ENCODE results near the gene MYO5A. TPM values are rescaled to one million over a fixed set of nuclear protein-coding genes. Genes with fewer than 3 reads are reported as not detected.

Gene MYO5A
- total RNA-seq, 1 donor from 2014 or later = 31.2 TPM

DNA sequence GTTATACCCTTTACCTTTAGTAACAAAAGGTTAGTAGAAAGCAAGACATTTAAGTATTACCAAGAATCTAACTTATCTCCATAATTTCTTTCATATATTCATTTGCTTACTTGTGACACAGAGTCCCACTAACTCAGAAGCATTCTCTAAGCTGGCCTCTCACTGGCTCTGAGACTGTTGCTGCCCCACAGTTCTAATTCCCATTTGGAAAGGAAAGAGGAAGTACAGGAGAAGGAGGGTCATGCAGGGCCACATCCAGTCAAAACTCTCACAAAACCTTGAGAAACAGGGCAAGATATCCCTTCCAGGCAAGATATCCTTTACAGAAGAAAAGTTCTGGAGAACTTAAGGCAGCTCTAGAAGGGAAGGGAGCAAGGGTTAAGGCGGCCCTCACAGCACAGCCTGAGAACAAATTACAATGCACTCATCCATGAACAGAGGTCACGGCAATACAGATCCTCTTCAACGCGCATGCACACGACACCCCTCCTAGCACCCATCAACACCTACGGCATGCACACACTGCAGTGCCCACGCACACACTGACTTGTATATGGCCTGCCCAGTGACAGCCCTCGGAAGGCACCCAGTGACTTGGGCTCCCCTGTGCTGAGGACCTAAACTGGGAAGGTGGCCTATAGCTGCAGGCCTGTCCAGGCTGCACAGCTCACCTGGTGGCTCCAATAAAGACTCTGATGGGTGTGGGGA lies 220.1 kb downstream of the MYO5A start:
- Histone ChIP-seq H3K4me3 (no peak overlapping the region), H3K4me1 (no peaks in the 10 kb centered on the region), H3K9me3 (no peaks in the 10 kb centered on the region), H3K27ac (no peak overlapping the region), H3K36me3 (peaks cover 0 to 10% of the 10 kb centered on the region in 2 donors), H3K27me3 (no peaks in the 10 kb centered on the region)
- TF ChIP-seq POLR2A (IDR thresholded peaks at IDR 0.05) = no peak
- TF ChIP-seq, protein P1, sequence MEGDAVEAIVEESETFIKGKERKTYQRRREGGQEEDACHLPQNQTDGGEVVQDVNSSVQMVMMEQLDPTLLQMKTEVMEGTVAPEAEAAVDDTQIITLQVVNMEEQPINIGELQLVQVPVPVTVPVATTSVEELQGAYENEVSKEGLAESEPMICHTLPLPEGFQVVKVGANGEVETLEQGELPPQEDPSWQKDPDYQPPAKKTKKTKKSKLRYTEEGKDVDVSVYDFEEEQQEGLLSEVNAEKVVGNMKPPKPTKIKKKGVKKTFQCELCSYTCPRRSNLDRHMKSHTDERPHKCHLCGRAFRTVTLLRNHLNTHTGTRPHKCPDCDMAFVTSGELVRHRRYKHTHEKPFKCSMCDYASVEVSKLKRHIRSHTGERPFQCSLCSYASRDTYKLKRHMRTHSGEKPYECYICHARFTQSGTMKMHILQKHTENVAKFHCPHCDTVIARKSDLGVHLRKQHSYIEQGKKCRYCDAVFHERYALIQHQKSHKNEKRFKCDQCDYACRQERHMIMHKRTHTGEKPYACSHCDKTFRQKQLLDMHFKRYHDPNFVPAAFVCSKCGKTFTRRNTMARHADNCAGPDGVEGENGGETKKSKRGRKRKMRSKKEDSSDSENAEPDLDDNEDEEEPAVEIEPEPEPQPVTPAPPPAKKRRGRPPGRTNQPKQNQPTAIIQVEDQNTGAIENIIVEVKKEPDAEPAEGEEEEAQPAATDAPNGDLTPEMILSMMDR (IDR thresholded peaks at IDR 0.05) = no peak
- no peak for TF ChIP-seq POLR2AphosphoS5 (IDR thresholded peaks at IDR 0.05; ENCODE audit: insufficient read depth in 1 of 2, low read depth in 1 of 2)
- intact Hi-C loops (cut with DNase I) = no loop called here
- DNase-seq (ENCODE audit: extremely low spot score in 2 of 2) = no peak

GRCh38 chr15:52307847-52308246 lies 220.8 kb downstream of the MYO5A start:
- no peaks in the 10 kb centered on the region for H3K9me3 ChIP-seq

DNA sequence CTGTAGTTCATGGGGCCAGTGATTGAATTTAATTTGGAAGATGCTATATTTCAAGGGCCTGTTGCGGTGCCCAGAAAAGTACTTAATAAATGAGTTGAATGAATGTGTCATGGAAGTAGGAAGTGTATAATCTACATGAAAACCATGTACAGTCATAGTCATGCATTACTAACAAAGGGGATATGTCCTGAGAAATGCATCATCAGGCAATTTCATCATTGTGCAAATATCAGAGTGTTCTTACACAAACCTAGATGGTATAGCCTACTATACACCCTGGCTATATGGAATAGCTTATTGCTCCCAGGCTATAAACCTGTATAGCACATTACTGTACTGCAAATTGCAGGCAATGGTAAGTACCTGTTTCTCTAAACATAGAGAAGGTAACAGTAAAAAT lies 222.4 kb downstream of the MYO5A start:
- Histone ChIP-seq H3K36me3 (peaks cover 0 to 10% of the 10 kb centered on the region in 2 donors), H3K27ac (no peak overlapping the region), H3K4me3 (no peak overlapping the region), H3K4me1 (no peaks in the 10 kb centered on the region), H3K9me3 (no peaks in the 10 kb centered on the region), H3K27me3 (no peaks in the 10 kb centered on the region)
- TF ChIP-seq POLR2A (IDR thresholded peaks at IDR 0.05) = no peak
- TF ChIP-seq POLR2AphosphoS5 (IDR thresholded peaks at IDR 0.05; ENCODE audit: insufficient read depth in 1 of 2, low read depth in 1 of 2) = peak in 1 of 2 donors; percentile 13
- intact Hi-C loops (cut with DNase I) = no loop called here
- DNase-seq (ENCODE audit: extremely low spot score in 2 of 2) = no peak

More at GRCh38 chr15:52307847-52308246, 220.8 kb downstream of the MYO5A start:
- Histone ChIP-seq H3K4me3 (no peak overlapping the region), H3K27ac (no peak overlapping the region), H3K36me3 (peaks cover 0 to 10% of the 10 kb centered on the region in 2 donors), H3K4me1 (no peaks in the 10 kb centered on the region), H3K27me3 (no peaks in the 10 kb centered on the region)
- intact Hi-C loops (cut with DNase I) = no loop called here
- no peak for TF ChIP-seq POLR2A (IDR thresholded peaks at IDR 0.05)
- TF ChIP-seq, protein P1 (IDR thresholded peaks at IDR 0.05) = no peak
- DNase-seq (ENCODE audit: extremely low spot score in 2 of 2) = no peak

- no peaks in the 10 kb centered on the region for H3K4me1 ChIP-seq
- intact Hi-C loops (cut with DNase I) = no loop called here
- DNase-seq (ENCODE audit: extremely low spot score in 2 of 2) = no peak
- H3K27ac ChIP-seq = no peak overlapping the region
- no peak overlapping the region for H3K4me3 ChIP-seq
- no peaks in the 10 kb centered on the region for H3K27me3 ChIP-seq
- no peaks in the 10 kb centered on the region for H3K36me3 ChIP-seq
- H3K9me3 ChIP-seq = no peaks in the 10 kb centered on the region
- no peak for TF ChIP-seq POLR2A (IDR thresholded peaks at IDR 0.05)
- TF ChIP-seq, protein P1 (IDR thresholded peaks at IDR 0.05) = no peak
- no peak for TF ChIP-seq POLR2AphosphoS5 (IDR thresholded peaks at IDR 0.05; ENCODE audit: insufficient read depth in 1 of 2, low read depth in 1 of 2)
Observed at GRCh38 chr15:52303093-52303772, 225.4 kb downstream of the MYO5A start.

GRCh38 chr15:52301265-52301847 lies 227.3 kb downstream of the MYO5A start:
- no peaks in the 10 kb centered on the region for H3K36me3 ChIP-seq
- H3K27ac ChIP-seq = no peak overlapping the region
- H3K4me1 ChIP-seq = no peaks in the 10 kb centered on the region
- no peaks in the 10 kb centered on the region for H3K27me3 ChIP-seq
- no peak for DNase-seq (ENCODE audit: extremely low spot score in 2 of 2)
- H3K9me3 ChIP-seq = no peaks in the 10 kb centered on the region
- no peak overlapping the region for H3K4me3 ChIP-seq
- TF ChIP-seq POLR2A (IDR thresholded peaks at IDR 0.05) (no peak), POLR2AphosphoS5 (IDR thresholded peaks at IDR 0.05; ENCODE audit: insufficient read depth in 1 of 2, low read depth in 1 of 2) (no peak)
- TF ChIP-seq, protein P1 (IDR thresholded peaks at IDR 0.05) = no peak
- intact Hi-C loops (cut with DNase I) = no loop called here
